IPS DF 4.7 (cell line): ENCODE data around the gene PLK3.

Source experiments
- DNase-seq: peaks from one replicate; pipeline ENCODE4 v3.0.0-alpha.2; 2013; ENCODE audit warnings: low spot score; ENCODE audit errors: extremely low read depth

The PLK3 gene

DNA sequence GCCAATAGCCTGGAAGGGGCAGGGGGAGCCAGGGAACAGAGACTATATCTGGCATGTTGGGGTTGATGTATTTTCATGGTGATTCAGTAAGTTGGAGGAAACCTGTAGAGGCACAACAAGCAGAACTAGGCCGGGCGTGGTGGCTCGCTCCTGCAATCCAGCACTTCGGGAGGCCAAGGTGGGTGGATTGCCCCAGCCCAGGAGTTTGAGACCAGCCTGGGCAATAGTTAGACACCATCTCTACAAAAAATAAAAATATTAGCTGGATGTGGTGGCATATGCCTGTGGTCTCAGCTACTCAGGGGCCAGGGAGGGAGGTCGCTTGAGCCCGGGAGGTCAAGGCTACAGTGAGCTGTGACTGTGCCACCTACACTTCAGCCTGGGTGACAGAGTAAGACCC is 53.0 kb downstream of the PLK3 start:
- DNase-seq, result no peak

DNA sequence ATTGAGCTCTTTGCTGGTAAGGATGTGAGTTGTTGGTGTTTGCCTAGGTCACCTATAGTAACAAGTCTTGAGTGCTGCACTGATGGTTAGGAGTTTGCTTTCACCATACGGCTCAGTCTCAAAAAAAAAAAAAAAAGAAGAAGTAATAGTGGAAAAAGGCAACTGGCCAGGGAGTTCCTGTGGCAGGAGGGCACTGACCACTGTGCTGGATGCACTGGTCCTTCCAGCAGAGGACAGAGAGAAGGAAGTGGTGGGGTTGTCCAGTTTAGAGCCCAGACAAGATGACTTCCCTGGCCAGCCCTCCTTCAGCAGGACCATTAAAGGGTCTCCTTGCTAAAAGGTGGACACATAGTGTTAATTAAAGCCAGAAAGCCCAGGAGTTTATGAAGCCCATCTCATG is 54.8 kb downstream of the PLK3 start:
- DNase-seq, result no peak
